ENCODE results near the gene EXOSC5.
A peak's percentile ranks its signal among the peaks of the same experiment; 100 is the strongest.

Gene EXOSC5

DNA sequence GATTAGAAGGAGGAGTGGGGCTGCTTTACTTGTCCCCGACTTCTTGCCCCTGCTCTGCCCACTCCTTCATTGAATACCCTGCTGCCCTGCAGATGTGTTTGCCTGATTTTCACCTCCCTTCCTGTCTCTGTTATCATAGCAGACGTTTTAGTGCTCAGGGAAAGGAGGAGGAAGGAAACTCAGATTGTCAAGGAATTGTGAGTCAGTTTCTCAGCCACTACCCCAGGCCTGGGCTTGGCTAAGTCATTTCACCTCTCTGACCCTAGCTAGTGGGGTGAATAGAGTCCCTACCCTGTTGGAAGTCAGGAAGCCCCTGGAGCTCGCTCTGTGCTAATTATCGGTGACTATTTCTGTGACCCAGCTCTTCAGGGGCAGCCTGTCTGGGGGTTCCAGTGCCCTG is 4.3 kb upstream of the EXOSC5 start:
- no peak for DNase-seq
- Histone ChIP-seq H2BK12ac (ENCODE audit: low read length in 2 of 2) (no peak overlapping the region), H3K4me3 (ENCODE audit: insufficient read depth in 1 of 2, low read depth in 1 of 2, low read length in 2 of 2) (no peak overlapping the region), H3K36me3 (ENCODE audit: control insufficient read depth in 1 of 2, insufficient read depth in 2 of 2, low read depth in 1 of 2, low read length in 2 of 2) (peaks cover 6 to 9% of the 10 kb centered on the region in 2 experiments), H3K4me2 (ENCODE audit: low read length, poor library complexity, severe bottlenecking) (no peak overlapping the region), H2BK5ac (ENCODE audit: low read depth, low read length, poor library complexity, severe bottlenecking) (no peak overlapping the region), H3K27me3 (ENCODE audit: control insufficient read depth in 1 of 2, insufficient read depth in 1 of 2, low read length in 2 of 2) (no peaks in the 10 kb centered on the region), H2AFZ (ENCODE audit: low read depth, low read length) (no peak overlapping the region), H3K79me1 (replicated peaks; ENCODE audit: low read length, poor library complexity, severe bottlenecking) (peaks cover 25% of the 10 kb centered on the region), H3K14ac (ENCODE audit: low read length in 2 of 2) (no peak overlapping the region), H2BK15ac (ENCODE audit: low read depth, poor library complexity, severe bottlenecking) (no peak overlapping the region), H3K9ac (ENCODE audit: low read length) (no peak overlapping the region), H3K9me3 (ENCODE audit: control insufficient read depth, low read length) (no peaks in the 10 kb centered on the region), H3K4me1 (ENCODE audit: control insufficient read depth, insufficient read depth, low read depth, low read length) (peaks cover 5% of the 10 kb centered on the region), H3K18ac (ENCODE audit: low read depth in 1 of 2, low read length in 2 of 2) (no peak overlapping the region), H2BK120ac (ENCODE audit: low read depth, low read length) (no peak overlapping the region), H4K91ac (ENCODE audit: low read length) (no peak overlapping the region), H3K4ac (ENCODE audit: low read depth in 1 of 2, low read length in 2 of 2) (no peak overlapping the region), H2AK5ac (ENCODE audit: low read length, severe bottlenecking) (no peak overlapping the region), H3K23ac (ENCODE audit: low read length in 2 of 2) (no peak overlapping the region), H3K27ac (ENCODE audit: low read length, poor library complexity, severe bottlenecking) (no peak overlapping the region), H4K8ac (ENCODE audit: low read length) (no peak overlapping the region)
- 58% methylated on average over 3 of the region's 4 CpGs for WGBS

DNA sequence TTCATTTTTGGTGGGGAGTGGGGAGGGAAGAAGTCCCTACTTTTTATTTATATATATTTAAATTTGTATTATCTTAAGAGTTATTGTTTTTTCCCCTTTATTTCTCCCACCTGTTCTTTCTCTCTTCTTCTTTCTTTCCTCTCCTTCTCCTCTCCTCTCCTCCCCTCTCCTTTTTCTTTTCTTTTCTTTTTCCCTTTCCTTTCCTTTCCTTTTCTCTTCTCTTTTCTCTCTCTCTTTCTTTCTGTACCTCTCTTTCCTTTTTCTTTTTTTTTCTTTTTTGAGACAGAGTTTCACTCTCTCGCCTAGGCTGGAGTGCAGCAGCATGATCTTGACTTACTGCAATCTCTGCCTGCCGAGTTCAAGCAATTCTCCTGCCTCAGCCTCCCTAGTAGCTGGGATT is 2.4 kb upstream of the EXOSC5 start:
- Histone ChIP-seq H2AFZ (ENCODE audit: low read depth, low read length) (no peak overlapping the region), H3K27ac (ENCODE audit: low read length, poor library complexity, severe bottlenecking) (no peak overlapping the region), H3K4me2 (ENCODE audit: low read length, poor library complexity, severe bottlenecking) (no peak overlapping the region), H3K27me3 (ENCODE audit: control insufficient read depth in 1 of 2, insufficient read depth in 1 of 2, low read length in 2 of 2) (no peaks in the 10 kb centered on the region), H3K79me1 (replicated peaks; ENCODE audit: low read length, poor library complexity, severe bottlenecking) (peaks cover 32% of the 10 kb centered on the region), H3K4ac (ENCODE audit: low read depth in 1 of 2, low read length in 2 of 2) (no peak overlapping the region), H2AK5ac (ENCODE audit: low read length, severe bottlenecking) (no peak overlapping the region), H3K9me3 (ENCODE audit: control insufficient read depth, low read length) (no peaks in the 10 kb centered on the region), H2BK120ac (ENCODE audit: low read depth, low read length) (no peak overlapping the region), H2BK12ac (ENCODE audit: low read length in 2 of 2) (no peak overlapping the region), H4K8ac (ENCODE audit: low read length) (no peak overlapping the region), H3K9ac (ENCODE audit: low read length) (no peak overlapping the region), H2BK5ac (ENCODE audit: low read depth, low read length, poor library complexity, severe bottlenecking) (no peak overlapping the region), H3K36me3 (ENCODE audit: control insufficient read depth in 1 of 2, insufficient read depth in 2 of 2, low read depth in 1 of 2, low read length in 2 of 2) (peaks cover 6 to 9% of the 10 kb centered on the region in 2 experiments), H2BK15ac (ENCODE audit: low read depth, poor library complexity, severe bottlenecking) (no peak overlapping the region), H3K4me3 (ENCODE audit: insufficient read depth in 1 of 2, low read depth in 1 of 2, low read length in 2 of 2) (no peak overlapping the region), H4K91ac (ENCODE audit: low read length) (no peak overlapping the region), H3K23ac (ENCODE audit: low read length in 2 of 2) (no peak overlapping the region), H3K4me1 (ENCODE audit: control insufficient read depth, insufficient read depth, low read depth, low read length) (peaks cover 5% of the 10 kb centered on the region), H3K18ac (ENCODE audit: low read depth in 1 of 2, low read length in 2 of 2) (no peak overlapping the region), H3K14ac (ENCODE audit: low read length in 2 of 2) (no peak overlapping the region)
- no peak for DNase-seq
- 92% methylated on average over 2 of the region's 2 CpGs for WGBS

DNA sequence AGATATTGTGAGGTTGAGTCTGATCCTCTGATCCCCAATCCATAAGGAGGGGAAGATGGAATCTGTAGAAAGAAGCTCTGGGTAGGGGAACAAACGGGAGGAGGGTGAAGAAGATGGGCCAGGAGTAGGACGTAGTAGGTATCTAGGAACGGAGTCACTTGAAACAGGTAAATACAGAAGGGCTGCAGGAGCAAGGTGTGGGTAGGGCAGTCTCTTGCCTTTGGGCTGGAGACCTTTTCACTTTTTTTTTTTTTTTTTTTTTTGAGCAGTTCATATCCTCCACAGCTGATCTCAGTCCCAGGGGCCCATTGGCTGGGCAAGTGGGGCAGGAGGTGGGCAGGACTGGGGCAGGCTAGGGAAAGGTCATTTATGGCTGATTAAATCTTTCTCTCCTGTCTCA is 1.9 kb upstream of the EXOSC5 start:
- H2BK5ac ChIP-seq (ENCODE audit: low read depth, low read length, poor library complexity, severe bottlenecking) = no peak overlapping the region
- H4K91ac ChIP-seq (ENCODE audit: low read length) = no peak overlapping the region
- H2BK15ac ChIP-seq (ENCODE audit: low read depth, poor library complexity, severe bottlenecking) = no peak overlapping the region
- no peak overlapping the region for H3K4ac ChIP-seq (ENCODE audit: low read depth in 1 of 2, low read length in 2 of 2)
- H3K9me3 ChIP-seq (ENCODE audit: control insufficient read depth, low read length) = no peaks in the 10 kb centered on the region
- H3K4me2 ChIP-seq (ENCODE audit: low read length, poor library complexity, severe bottlenecking) = no peak overlapping the region
- DNase-seq = no peak
- H3K14ac ChIP-seq (ENCODE audit: low read length in 2 of 2) = no peak overlapping the region
- no peak overlapping the region for H2BK12ac ChIP-seq (ENCODE audit: low read length in 2 of 2)
- H3K27ac ChIP-seq (ENCODE audit: low read length, poor library complexity, severe bottlenecking) = no peak overlapping the region
- H3K79me1 ChIP-seq (replicated peaks; ENCODE audit: low read length, poor library complexity, severe bottlenecking) = peaks cover 32% of the 10 kb centered on the region
- H3K9ac ChIP-seq (ENCODE audit: low read length) = peak overlapping the region; percentile 98
- H2AFZ ChIP-seq (ENCODE audit: low read depth, low read length) = no peak overlapping the region
- H3K23ac ChIP-seq (ENCODE audit: low read length in 2 of 2) = no peak overlapping the region
- H3K18ac ChIP-seq (ENCODE audit: low read depth in 1 of 2, low read length in 2 of 2) = no peak overlapping the region
- H3K36me3 ChIP-seq (ENCODE audit: control insufficient read depth in 1 of 2, insufficient read depth in 2 of 2, low read depth in 1 of 2, low read length in 2 of 2) = peaks cover 6 to 9% of the 10 kb centered on the region in 2 experiments
- H2BK120ac ChIP-seq (ENCODE audit: low read depth, low read length) = no peak overlapping the region
- no peaks in the 10 kb centered on the region for H3K27me3 ChIP-seq (ENCODE audit: control insufficient read depth in 1 of 2, insufficient read depth in 1 of 2, low read length in 2 of 2)
- H4K8ac ChIP-seq (ENCODE audit: low read length) = no peak overlapping the region
- WGBS = 78% methylated on average over 3 of the region's 3 CpGs
- no peak overlapping the region for H2AK5ac ChIP-seq (ENCODE audit: low read length, severe bottlenecking)
- peak overlapping the region in 1 of 2 experiments; percentile 98 for H3K4me3 ChIP-seq (ENCODE audit: insufficient read depth in 1 of 2, low read depth in 1 of 2, low read length in 2 of 2)
- peaks cover 5% of the 10 kb centered on the region for H3K4me1 ChIP-seq (ENCODE audit: control insufficient read depth, insufficient read depth, low read depth, low read length)

DNA sequence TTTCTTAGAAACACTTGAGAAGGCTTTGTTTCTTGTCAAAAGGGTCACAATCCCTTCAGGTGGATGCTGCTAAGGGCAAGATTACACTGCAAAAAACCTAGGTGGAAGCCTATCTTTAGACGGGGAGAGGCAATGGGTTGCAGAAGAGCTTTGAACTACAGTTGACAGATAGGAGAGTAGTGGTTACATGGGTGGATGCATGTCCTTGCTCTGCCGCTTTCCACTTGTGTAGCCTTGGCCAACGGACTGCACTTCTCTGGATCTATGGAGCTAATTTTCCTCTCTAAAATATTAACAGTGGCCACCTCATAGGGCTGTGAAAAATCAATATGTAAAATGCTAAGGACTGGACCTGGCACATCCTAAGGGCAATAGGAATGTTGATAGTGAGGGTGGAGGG is 1.4 kb upstream of the EXOSC5 start:
- Histone ChIP-seq H2BK12ac (ENCODE audit: low read length in 2 of 2) (no peak overlapping the region), H2BK5ac (ENCODE audit: low read depth, low read length, poor library complexity, severe bottlenecking) (no peak overlapping the region), H3K27me3 (ENCODE audit: control insufficient read depth in 1 of 2, insufficient read depth in 1 of 2, low read length in 2 of 2) (no peaks in the 10 kb centered on the region), H3K9ac (ENCODE audit: low read length) (peak overlapping the region; percentile 98), H2AK5ac (ENCODE audit: low read length, severe bottlenecking) (no peak overlapping the region), H3K4me1 (ENCODE audit: control insufficient read depth, insufficient read depth, low read depth, low read length) (peaks cover 5% of the 10 kb centered on the region), H3K14ac (ENCODE audit: low read length in 2 of 2) (no peak overlapping the region), H2BK120ac (ENCODE audit: low read depth, low read length) (no peak overlapping the region), H3K18ac (ENCODE audit: low read depth in 1 of 2, low read length in 2 of 2) (no peak overlapping the region), H3K4ac (ENCODE audit: low read depth in 1 of 2, low read length in 2 of 2) (no peak overlapping the region), H3K4me2 (ENCODE audit: low read length, poor library complexity, severe bottlenecking) (peak overlapping the region; percentile 93), H3K27ac (ENCODE audit: low read length, poor library complexity, severe bottlenecking) (no peak overlapping the region), H4K8ac (ENCODE audit: low read length) (no peak overlapping the region), H2AFZ (ENCODE audit: low read depth, low read length) (no peak overlapping the region), H2BK15ac (ENCODE audit: low read depth, poor library complexity, severe bottlenecking) (no peak overlapping the region), H3K36me3 (ENCODE audit: control insufficient read depth in 1 of 2, insufficient read depth in 2 of 2, low read depth in 1 of 2, low read length in 2 of 2) (peaks cover 5 to 8% of the 10 kb centered on the region in 2 experiments), H3K4me3 (ENCODE audit: insufficient read depth in 1 of 2, low read depth in 1 of 2, low read length in 2 of 2) (peak overlapping the region in 1 of 2 experiments; percentile 98), H3K23ac (ENCODE audit: low read length in 2 of 2) (no peak overlapping the region), H3K79me1 (replicated peaks; ENCODE audit: low read length, poor library complexity, severe bottlenecking) (peaks cover 32% of the 10 kb centered on the region), H4K91ac (ENCODE audit: low read length) (no peak overlapping the region), H3K9me3 (ENCODE audit: control insufficient read depth, low read length) (no peaks in the 10 kb centered on the region)
- 76% methylated on average over 2 of the region's 3 CpGs for WGBS
- DNase-seq = no peak
